Mesendoderm (in vitro differentiated cells): Measurements from ENCODE around the gene OR10A6. TPM values are rescaled to one million over a fixed set of nuclear protein-coding genes. Genes with fewer than 3 reads are reported as not detected.

ENCODE experiments used
- DNase-seq: peaks from one replicate; pipeline ENCODE4 v3.0.0; 2013
- H2AK5ac ChIP-seq: 2 replicates; pipeline ENCODE4 v1.6.1; 2013; ENCODE audit warnings: low read length, inconsistent platforms
- H2BK120ac ChIP-seq: 2 replicates; pipeline ENCODE4 v1.6.1; 2013; ENCODE audit warnings: low read depth, mild to moderate bottlenecking, low read length, moderate library complexity, mixed read lengths
- H2BK15ac ChIP-seq: replicated peaks from 2 replicates; pipeline ENCODE4 v1.6.1; 2013; ENCODE audit warnings: low read depth, mild to moderate bottlenecking, moderate library complexity
- H2BK5ac ChIP-seq: 2 replicates; pipeline ENCODE4 v1.6.1; 2013; ENCODE audit warnings: low read length, inconsistent platforms
- H3K18ac ChIP-seq: 2 replicates; pipeline ENCODE4 v1.6.1; 2013; ENCODE audit warnings: mild to moderate bottlenecking, low read length, mixed read lengths
- H3K23ac ChIP-seq: one replicate; pipeline ENCODE4 v1.6.1; 2013; ENCODE audit warnings: low read length
- H3K27ac ChIP-seq: 2 replicates; pipeline ENCODE4 v1.5.1; 2013; ENCODE audit warnings: low read depth, mild to moderate bottlenecking, inconsistent platforms, low read length, moderate library complexity
- H3K27me3 ChIP-seq: 2 replicates; pipeline ENCODE4 v1.6.1; 2013; ENCODE audit warnings: low read length, control low read depth, mild to moderate bottlenecking, inconsistent platforms; ENCODE audit not compliant: insufficient read depth, poor library complexity
- H3K36me3 ChIP-seq: 2 replicates; pipeline ENCODE4 v1.6.1; 2013; ENCODE audit warnings: low read length, inconsistent platforms; ENCODE audit not compliant: control insufficient read depth, insufficient read depth
- H3K4ac ChIP-seq: one replicate; pipeline ENCODE4 v1.6.1; 2013; ENCODE audit warnings: low read depth, mild to moderate bottlenecking, low read length, moderate library complexity
- H3K4me1 ChIP-seq: 2 replicates; pipeline ENCODE4 v1.6.1; 2013; ENCODE audit warnings: low read depth, low read length, inconsistent platforms; ENCODE audit not compliant: control insufficient read depth
- H3K4me2 ChIP-seq: 2 replicates; pipeline ENCODE4 v1.6.1; 2013; ENCODE audit warnings: low read length
- H3K4me3 ChIP-seq: 2 replicates; pipeline ENCODE4 v1.5.1; 2013; ENCODE audit warnings: mild to moderate bottlenecking, low read length
- H3K56ac ChIP-seq: one replicate; pipeline ENCODE4 v1.6.1; 2013; ENCODE audit warnings: low read length
- H3K79me1 ChIP-seq: 2 replicates; pipeline ENCODE4 v1.6.1; 2013; ENCODE audit warnings: low read length, inconsistent platforms
- H3K79me2 ChIP-seq: 2 replicates; pipeline ENCODE4 v1.6.1; 2013; ENCODE audit warnings: mild to moderate bottlenecking, low read length; ENCODE audit not compliant: control insufficient read depth, insufficient read depth
- H3K9ac ChIP-seq: 2 replicates; pipeline ENCODE4 v1.6.1; 2013; ENCODE audit warnings: low read length, inconsistent platforms
- H4K5ac ChIP-seq: one replicate; pipeline ENCODE4 v1.6.1; 2013; ENCODE audit warnings: low read length
- H4K8ac ChIP-seq: one replicate; pipeline ENCODE4 v1.6.1; 2013; ENCODE audit warnings: low read depth, mild to moderate bottlenecking, control low read depth, low read length, moderate library complexity
- WGBS: extraction: QIAGEN DNeasy Blood & Tissue Kit; methylation state at CpG from one replicate; pipeline ENCODE4 v1.1.7; 2013; ENCODE audit warnings: low lambda C conversion rate, missing lambda C conversion rate; ENCODE audit not compliant: insufficient coverage; ENCODE audit errors: extremely low coverage; 5-methylcytosine and 5-hydroxymethylcytosine counted together
- small RNA-seq: library from polyadenylated mRNA; stranded (forward); fragments of <200 nt; extraction: miRNeasy Mini kit (QIAGEN cat#:217004); gene quantifications from one replicate; pipeline ENCODE3, GENCODE V24; 2013; ENCODE audit not compliant: insufficient read depth

Gene OR10A6

GRCh38 chr11:7892059-7892699 is 38.9 kb downstream of the OR10A6 start:
- H2BK5ac ChIP-seq = no peak overlapping the region
- peak; percentile 49 for DNase-seq
- peak overlapping the region; percentile 9 for H3K4ac ChIP-seq
- no peak overlapping the region for H3K4me3 ChIP-seq
- H3K27ac ChIP-seq = no peak overlapping the region
- no peak overlapping the region for H3K23ac ChIP-seq
- no peaks in the 10 kb centered on the region for H3K27me3 ChIP-seq
- no peak overlapping the region for H2BK15ac ChIP-seq
- H4K5ac ChIP-seq = no peak overlapping the region
- no peak overlapping the region for H3K9ac ChIP-seq
- no peak overlapping the region for H3K4me2 ChIP-seq
- peaks cover 8% of the 10 kb centered on the region for H3K4me1 ChIP-seq
- H3K79me1 ChIP-seq = peaks cover 5% of the 10 kb centered on the region
- WGBS = no CpG with 5 or more reads among the region's 6 CpGs
- peaks cover 3% of the 10 kb centered on the region for H3K79me2 ChIP-seq
- no peak overlapping the region for H2AK5ac ChIP-seq
- H4K8ac ChIP-seq = no peak overlapping the region
- no peak overlapping the region for H3K18ac ChIP-seq
- H2BK120ac ChIP-seq = no peak overlapping the region
- H3K56ac ChIP-seq = no peak overlapping the region
- H3K36me3 ChIP-seq = no peaks in the 10 kb centered on the region

GRCh38 chr11:7890417-7891172 is 40.5 kb downstream of the OR10A6 start:
- Histone ChIP-seq H3K9ac (no peak overlapping the region), H3K27me3 (no peaks in the 10 kb centered on the region), H3K79me2 (peaks cover 3% of the 10 kb centered on the region), H4K5ac (no peak overlapping the region), H3K4me3 (no peak overlapping the region), H2AK5ac (no peak overlapping the region), H3K56ac (no peak overlapping the region), H3K4ac (no peak overlapping the region), H3K18ac (no peak overlapping the region), H3K4me2 (no peak overlapping the region), H3K27ac (no peak overlapping the region), H2BK15ac (no peak overlapping the region), H3K4me1 (peaks cover 8% of the 10 kb centered on the region), H3K23ac (no peak overlapping the region), H4K8ac (no peak overlapping the region), H3K79me1 (peaks cover 5% of the 10 kb centered on the region), H3K36me3 (no peaks in the 10 kb centered on the region), H2BK5ac (no peak overlapping the region), H2BK120ac (no peak overlapping the region)
- WGBS = no CpG with 5 or more reads among the region's 6 CpGs
- DNase-seq = peak; percentile 93

- Histone ChIP-seq H3K27ac (no peak overlapping the region), H3K56ac (no peak overlapping the region), H3K36me3 (no peaks in the 10 kb centered on the region), H2BK5ac (no peak overlapping the region), H3K4ac (no peak overlapping the region), H4K8ac (no peak overlapping the region), H3K23ac (no peak overlapping the region), H3K79me2 (peaks cover 3% of the 10 kb centered on the region), H4K5ac (no peak overlapping the region), H3K79me1 (peaks cover 5% of the 10 kb centered on the region), H3K27me3 (no peaks in the 10 kb centered on the region), H3K9ac (no peak overlapping the region), H3K4me3 (no peak overlapping the region), H2BK15ac (no peak overlapping the region), H3K4me1 (peaks cover 8% of the 10 kb centered on the region), H2AK5ac (no peak overlapping the region), H2BK120ac (no peak overlapping the region), H3K4me2 (no peak overlapping the region), H3K18ac (no peak overlapping the region)
- DNase-seq = no peak
- WGBS = no CpG with 5 or more reads among the region's 5 CpGs
These were observed 41.1 kb downstream of the OR10A6 start for GRCh38 chr11:7889985-7890384.

GRCh38 chr11:7882860-7883259 is 48.2 kb downstream of the OR10A6 start:
- WGBS = no CpG with 5 or more reads among the region's 3 CpGs
- no peak overlapping the region for H3K9ac ChIP-seq
- no peak overlapping the region for H3K4ac ChIP-seq

More at GRCh38 chr11:7882860-7883259, 48.2 kb downstream of the OR10A6 start:
- no peak overlapping the region for H2BK120ac ChIP-seq
- no peaks in the 10 kb centered on the region for H3K79me1 ChIP-seq
- no peak for DNase-seq
- H3K4me2 ChIP-seq = no peak overlapping the region
- no peak overlapping the region for H3K23ac ChIP-seq
- no peak overlapping the region for H3K27ac ChIP-seq
- no peak overlapping the region for H3K56ac ChIP-seq
- H2BK5ac ChIP-seq = no peak overlapping the region
- no peak overlapping the region for H2AK5ac ChIP-seq
- no peak overlapping the region for H3K4me3 ChIP-seq
- no peaks in the 10 kb centered on the region for H3K27me3 ChIP-seq
- H4K8ac ChIP-seq = no peak overlapping the region
- H3K4me1 ChIP-seq = no peaks in the 10 kb centered on the region
- H3K18ac ChIP-seq = no peak overlapping the region
- H3K36me3 ChIP-seq = peaks cover 1% of the 10 kb centered on the region
- no peak overlapping the region for H4K5ac ChIP-seq
- H2BK15ac ChIP-seq = no peak overlapping the region
- H3K79me2 ChIP-seq = no peaks in the 10 kb centered on the region

Small RNAs within 50 kb of the gene (small RNA-seq; reads per million reads assigned to genes)
- not detected for gene COX6CP5
- gene RNU6-943P = not detected
